ENCODE data around the gene MRGPRX2. TPM values are rescaled to one million over a fixed set of nuclear protein-coding genes. Genes with fewer than 3 reads are reported as not detected.

The MRGPRX2 gene
- total and polyA plus RNA-seq, 10 of the 15 experiments (the other 5 are each of a cell fraction or from before 2014, with no cell fraction given): 0.03 to 0.11 TPM; not detected in 8

DNA sequence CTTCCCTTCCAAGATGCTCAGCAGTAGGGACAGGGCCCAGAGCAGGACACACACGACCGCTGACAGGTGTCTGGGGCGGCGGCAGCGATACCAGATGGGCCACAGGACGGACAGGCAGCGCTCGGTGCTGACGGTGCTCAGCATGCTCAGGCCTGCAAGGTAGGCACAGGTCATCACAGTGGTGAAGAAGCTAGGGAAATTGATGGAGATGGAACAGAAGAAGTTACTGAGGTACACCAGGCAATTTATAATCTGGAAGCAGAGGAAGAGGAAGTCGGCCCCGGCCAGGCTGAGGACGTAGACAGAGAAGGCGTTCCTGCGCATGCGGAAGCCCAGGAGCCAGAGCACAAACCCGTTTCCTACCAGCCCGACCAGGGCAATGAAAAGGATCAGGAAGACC is 4.6 kb downstream of the MRGPRX2 start (continued):
- TF ChIP-seq CHD1 (IDR thresholded peaks at IDR 0.05; ENCODE audit: low read depth, low read length) (no peak), ZNF274 (IDR thresholded peaks at IDR 0.05; ENCODE audit: insufficient read depth, insufficient read length) (no peak)
- TF ChIP-seq, protein P1, sequence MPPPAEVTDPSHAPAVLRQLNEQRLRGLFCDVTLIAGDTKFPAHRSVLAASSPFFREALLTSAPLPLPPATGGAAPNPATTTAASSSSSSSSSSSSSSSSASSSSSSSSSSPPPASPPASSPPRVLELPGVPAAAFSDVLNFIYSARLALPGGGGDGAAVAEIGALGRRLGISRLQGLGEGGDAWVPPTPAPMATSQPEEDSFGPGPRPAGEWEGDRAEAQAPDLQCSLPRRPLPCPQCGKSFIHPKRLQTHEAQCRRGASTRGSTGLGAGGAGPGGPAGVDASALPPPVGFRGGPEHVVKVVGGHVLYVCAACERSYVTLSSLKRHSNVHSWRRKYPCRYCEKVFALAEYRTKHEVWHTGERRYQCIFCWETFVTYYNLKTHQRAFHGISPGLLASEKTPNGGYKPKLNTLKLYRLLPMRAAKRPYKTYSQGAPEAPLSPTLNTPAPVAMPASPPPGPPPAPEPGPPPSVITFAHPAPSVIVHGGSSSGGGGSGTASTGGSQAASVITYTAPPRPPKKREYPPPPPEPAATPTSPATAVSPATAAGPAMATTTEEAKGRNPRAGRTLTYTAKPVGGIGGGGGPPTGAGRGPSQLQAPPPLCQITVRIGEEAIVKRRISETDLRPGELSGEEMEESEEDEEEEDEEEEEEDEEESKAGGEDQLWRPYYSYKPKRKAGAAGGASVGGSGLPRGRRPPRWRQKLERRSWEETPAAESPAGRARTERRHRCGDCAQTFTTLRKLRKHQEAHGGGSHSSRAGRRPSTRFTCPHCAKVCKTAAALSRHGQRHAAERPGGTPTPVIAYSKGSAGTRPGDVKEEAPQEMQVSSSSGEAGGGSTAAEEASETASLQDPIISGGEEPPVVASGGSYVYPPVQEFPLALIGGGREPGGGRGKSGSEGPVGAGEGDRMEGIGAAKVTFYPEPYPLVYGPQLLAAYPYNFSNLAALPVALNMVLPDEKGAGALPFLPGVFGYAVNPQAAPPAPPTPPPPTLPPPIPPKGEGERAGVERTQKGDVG (CRISPR knock-in tag; IDR thresholded peaks at IDR 0.05): no peak
- TF ChIP-seq, protein P2, sequence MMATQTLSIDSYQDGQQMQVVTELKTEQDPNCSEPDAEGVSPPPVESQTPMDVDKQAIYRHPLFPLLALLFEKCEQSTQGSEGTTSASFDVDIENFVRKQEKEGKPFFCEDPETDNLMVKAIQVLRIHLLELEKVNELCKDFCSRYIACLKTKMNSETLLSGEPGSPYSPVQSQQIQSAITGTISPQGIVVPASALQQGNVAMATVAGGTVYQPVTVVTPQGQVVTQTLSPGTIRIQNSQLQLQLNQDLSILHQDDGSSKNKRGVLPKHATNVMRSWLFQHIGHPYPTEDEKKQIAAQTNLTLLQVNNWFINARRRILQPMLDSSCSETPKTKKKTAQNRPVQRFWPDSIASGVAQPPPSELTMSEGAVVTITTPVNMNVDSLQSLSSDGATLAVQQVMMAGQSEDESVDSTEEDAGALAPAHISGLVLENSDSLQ (IDR thresholded peaks at IDR 0.05): no peak

DNA sequence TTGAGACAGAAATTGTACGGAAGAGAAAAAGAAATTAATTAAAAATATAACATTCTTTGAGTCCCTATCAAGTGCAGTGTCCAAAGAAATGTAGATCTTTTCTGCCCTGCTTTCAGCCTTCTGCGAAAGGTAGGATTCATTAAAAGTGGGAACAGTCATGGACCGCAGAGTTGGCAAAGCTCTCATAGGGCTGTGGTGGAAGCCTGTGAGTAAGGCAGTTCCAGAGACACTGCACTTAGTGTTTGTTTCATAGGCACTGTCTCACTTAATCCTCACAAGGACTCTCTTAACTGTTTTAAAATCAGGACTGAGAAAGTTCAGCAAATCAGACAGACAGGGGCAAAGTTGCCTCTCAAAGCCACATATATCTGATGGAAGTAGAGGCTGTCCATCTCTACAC is 5.5 kb downstream of the MRGPRX2 start:
- ChIA-PET POLR2A (no interaction called here), CTCF (interaction anchor here (2.2 kb wide), 1 partner anchor 12 kb away, joined by 7 read pairs; no protein-coding TSS in a partner anchor), SMC1A (ENCODE audit: uncharacterized antibody, unreplicated experiment) (no interaction called here), RAD21 (ENCODE audit: unreplicated experiment) (no interaction called here)
- Histone ChIP-seq H3K36me3 (ENCODE audit: control insufficient read depth in 2 of 2, insufficient read depth in 2 of 2, low read length in 1 of 2) (no peaks in the 10 kb centered on the region), H3K9me3 (replicated peaks; ENCODE audit: control insufficient read depth, insufficient read depth, low read length) (no peaks in the 10 kb centered on the region), H3K4me2 (ENCODE audit: control insufficient read depth, insufficient read depth) (no peak overlapping the region), H4K20me1 (ENCODE audit: control insufficient read depth, insufficient read depth) (no peaks in the 10 kb centered on the region), H3K9ac (ENCODE audit: control insufficient read depth, insufficient read depth, low read length) (no peak overlapping the region), H3K27ac (ENCODE audit: control insufficient read depth, insufficient read depth) (no peak overlapping the region), H2AFZ (ENCODE audit: control insufficient read depth, low read depth, low read length) (no peak overlapping the region), H3K79me2 (ENCODE audit: control insufficient read depth, insufficient read depth, low read length) (no peaks in the 10 kb centered on the region), H3K4me3 (no peak overlapping the region), H3K27me3 (replicated peaks in 1 of 2; ENCODE audit: control insufficient read depth in 2 of 2, insufficient read depth in 2 of 2, low read length in 1 of 2) (peaks cover 0 to 1% of the 10 kb centered on the region in 2 experiments; a peak in 1 of 4 replicates), H3K4me1 (ENCODE audit: control insufficient read depth, insufficient read depth, low read length) (no peaks in the 10 kb centered on the region)
- BruUV-seq (replicated peaks): no TSS peak
- DNase-seq (ENCODE audit: low read depth, low spot score) (no peak), ATAC-seq (no peak), FAIRE-seq (no peak)
- in situ Hi-C loops (cut with MboI) (no loop called here), intact Hi-C loops (cut with micrococcal nuclease; ENCODE audit: unreplicated experiment) (no loop called here)
- whole genome bisulfite sequencing (ENCODE audit: insufficient coverage, insufficient replicate concordance, low lambda C conversion rate, missing lambda C conversion rate): 52% methylated on average over 3 of the region's 3 CpGs
- TF ChIP-seq NFIC (IDR thresholded peaks at IDR 0.05; ENCODE audit: low read depth, low read length): no peak
- no peak for TF ChIP-seq BACH1 (IDR thresholded peaks at IDR 0.05; ENCODE audit: borderline replicate concordance)
- TF ChIP-seq, protein P3, sequence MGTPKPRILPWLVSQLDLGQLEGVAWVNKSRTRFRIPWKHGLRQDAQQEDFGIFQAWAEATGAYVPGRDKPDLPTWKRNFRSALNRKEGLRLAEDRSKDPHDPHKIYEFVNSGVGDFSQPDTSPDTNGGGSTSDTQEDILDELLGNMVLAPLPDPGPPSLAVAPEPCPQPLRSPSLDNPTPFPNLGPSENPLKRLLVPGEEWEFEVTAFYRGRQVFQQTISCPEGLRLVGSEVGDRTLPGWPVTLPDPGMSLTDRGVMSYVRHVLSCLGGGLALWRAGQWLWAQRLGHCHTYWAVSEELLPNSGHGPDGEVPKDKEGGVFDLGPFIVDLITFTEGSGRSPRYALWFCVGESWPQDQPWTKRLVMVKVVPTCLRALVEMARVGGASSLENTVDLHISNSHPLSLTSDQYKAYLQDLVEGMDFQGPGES (IDR thresholded peaks at IDR 0.05): no peak
- no peak for TF ChIP-seq FOXM1 (IDR thresholded peaks at IDR 0.05; ENCODE audit: low read depth, low read length)
- no peak for TF ChIP-seq CREM (IDR thresholded peaks at IDR 0.05; ENCODE audit: low read depth)
- TF ChIP-seq NFYA (IDR thresholded peaks at IDR 0.05; ENCODE audit: borderline replicate concordance, low read depth, low read length): no peak
- no peak for TF ChIP-seq BRCA1 (IDR thresholded peaks at IDR 0.05; ENCODE audit: low read depth, low read length)
- no peak for TF ChIP-seq SIN3A (IDR thresholded peaks at IDR 0.05; ENCODE audit: low read depth, low read length)
- no peak for TF ChIP-seq ASH2L (IDR thresholded peaks at IDR 0.05; ENCODE audit: borderline replicate concordance, low read depth)
- TF ChIP-seq, protein P4, sequence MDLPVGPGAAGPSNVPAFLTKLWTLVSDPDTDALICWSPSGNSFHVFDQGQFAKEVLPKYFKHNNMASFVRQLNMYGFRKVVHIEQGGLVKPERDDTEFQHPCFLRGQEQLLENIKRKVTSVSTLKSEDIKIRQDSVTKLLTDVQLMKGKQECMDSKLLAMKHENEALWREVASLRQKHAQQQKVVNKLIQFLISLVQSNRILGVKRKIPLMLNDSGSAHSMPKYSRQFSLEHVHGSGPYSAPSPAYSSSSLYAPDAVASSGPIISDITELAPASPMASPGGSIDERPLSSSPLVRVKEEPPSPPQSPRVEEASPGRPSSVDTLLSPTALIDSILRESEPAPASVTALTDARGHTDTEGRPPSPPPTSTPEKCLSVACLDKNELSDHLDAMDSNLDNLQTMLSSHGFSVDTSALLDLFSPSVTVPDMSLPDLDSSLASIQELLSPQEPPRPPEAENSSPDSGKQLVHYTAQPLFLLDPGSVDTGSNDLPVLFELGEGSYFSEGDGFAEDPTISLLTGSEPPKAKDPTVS (IDR thresholded peaks at IDR 0.05; ENCODE audit: low read depth, low read length): no peak
- TF ChIP-seq CHD2 (IDR thresholded peaks at IDR 0.05; ENCODE audit: borderline replicate concordance, low read depth, low read length): no peak

Data from GM12878 (cell line).